SU-DHL-6 (cell line): ENCODE data around the gene RAP1GAP2.

ENCODE experiments used
- CTCF ChIP-seq: fragments of 200-600 bp; sonication (generic); IDR thresholded peaks from one replicate; pipeline ENCODE4 v1.5.1; 2017; ENCODE audit warnings: antibody characterized with exemption, mild to moderate bottlenecking, low read length, moderate library complexity; ENCODE audit not compliant: insufficient read depth, poor library complexity, severe bottlenecking
- EZH2phosphoT487 ChIP-seq: fragments of 200-600 bp; sonication (generic), shearing (Covaris generic); conservative IDR thresholded peaks from 2 replicates; pipeline ENCODE4 v1.6.1; 2018; ENCODE audit warnings: mild to moderate bottlenecking, antibody characterized with exemption, low read length, moderate library complexity, mixed read lengths

DNA sequence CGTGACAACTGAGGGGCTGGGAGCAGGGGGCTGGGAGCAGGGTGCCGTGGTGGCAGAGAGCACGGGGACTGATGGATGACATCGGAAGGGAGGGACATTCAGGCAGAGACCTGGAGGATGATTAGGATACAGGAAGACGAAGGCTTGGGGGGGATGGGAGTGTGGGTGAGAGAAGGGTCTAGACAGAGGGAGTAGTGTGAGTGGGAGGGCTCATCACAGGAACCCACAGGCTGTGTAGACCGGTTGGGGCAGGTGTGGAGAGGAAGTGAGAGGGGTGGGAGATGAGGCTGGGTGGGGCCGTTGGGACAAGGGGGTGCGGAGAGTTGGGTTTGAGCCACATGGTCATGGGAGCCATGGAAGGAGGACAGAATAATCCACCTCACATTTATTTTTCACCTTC lies 83.8 kb downstream of the RAP1GAP2 start:
- TF ChIP-seq EZH2phosphoT487 (no peak), CTCF (no peak)
